Ectodermal cell (in vitro differentiated cells): ENCODE measurements around the gene CXorf38.

ENCODE experiments used
- H3K27ac ChIP-seq: 2 replicates; pipeline ENCODE4 v1.7.0; 2013; ENCODE audit warnings: mild to moderate bottlenecking, low read depth, low read length; ENCODE audit not compliant: insufficient read depth, poor library complexity, severe bottlenecking
- H3K27me3 ChIP-seq: 2 replicates; pipeline ENCODE4 v1.7.0; 2013; ENCODE audit warnings: mild to moderate bottlenecking, low read length; ENCODE audit not compliant: insufficient read depth, control insufficient read depth, poor library complexity, severe bottlenecking
- H3K36me3 ChIP-seq: one replicate; pipeline ENCODE4 v1.7.0; 2013; ENCODE audit warnings: low read length; ENCODE audit not compliant: control insufficient read depth, insufficient read depth
- H3K4me1 ChIP-seq: one replicate; pipeline ENCODE4 v1.7.0; 2013; ENCODE audit warnings: low read length; ENCODE audit not compliant: control insufficient read depth, insufficient read depth
- H3K4me3 ChIP-seq: 2 replicates; pipeline ENCODE4 v1.7.0; 2013; ENCODE audit warnings: low read depth, low read length, control low read depth; ENCODE audit not compliant: insufficient read depth
- H3K9me3 ChIP-seq: 2 replicates; pipeline ENCODE4 v1.7.0; 2013; ENCODE audit warnings: mild to moderate bottlenecking, low read length, moderate library complexity; ENCODE audit not compliant: control insufficient read depth
- WGBS, 2 experiments: methylation state at CpG; one replicate each; pipeline ENCODE4 v1.1.7; 2013; ENCODE audit warnings: missing lambda C conversion rate in 2 of 2; 5-methylcytosine and 5-hydroxymethylcytosine counted together

The CXorf38 gene

DNA sequence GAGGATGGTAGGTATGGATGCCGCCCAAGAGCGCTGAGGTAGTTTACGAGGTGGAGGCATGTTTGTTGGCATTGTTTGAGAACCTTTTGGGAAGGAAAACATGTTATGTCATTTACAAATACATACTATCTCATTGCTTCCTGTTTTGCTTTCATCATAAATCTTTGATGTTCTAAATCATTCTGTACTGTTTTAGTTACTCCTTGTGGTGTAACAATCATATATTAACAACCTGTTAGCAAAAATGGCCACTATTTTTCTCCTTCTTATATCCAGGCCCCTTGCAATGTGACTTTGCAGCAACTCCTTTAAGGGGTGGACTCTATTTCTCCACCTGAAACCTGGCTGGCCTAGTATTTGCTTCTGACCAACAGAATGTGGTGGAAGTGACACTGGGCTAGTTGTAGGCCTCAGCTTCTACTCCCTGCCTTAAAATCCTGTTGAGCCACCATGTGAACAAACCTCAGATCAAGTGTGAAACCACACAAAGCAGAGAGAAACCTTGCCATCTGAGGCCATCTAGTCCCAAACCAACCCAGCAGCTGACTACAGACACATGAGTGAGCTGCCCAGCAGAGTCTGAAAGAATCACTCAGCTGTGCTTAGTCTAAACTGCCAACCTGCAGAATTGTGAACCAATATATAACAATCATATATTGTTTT lies 15.8 kb upstream of the CXorf38 start:
- Histone ChIP-seq H3K4me3 (no peak overlapping the region), H3K9me3 (no peaks in the 10 kb centered on the region), H3K4me1 (no peaks in the 10 kb centered on the region), H3K27ac (no peak overlapping the region), H3K36me3 (peaks cover 10% of the 10 kb centered on the region), H3K27me3 (no peaks in the 10 kb centered on the region)
- WGBS, 2 experiments: 95 to 100% methylated on average over 2 to 3 of the region's 3 CpGs

DNA sequence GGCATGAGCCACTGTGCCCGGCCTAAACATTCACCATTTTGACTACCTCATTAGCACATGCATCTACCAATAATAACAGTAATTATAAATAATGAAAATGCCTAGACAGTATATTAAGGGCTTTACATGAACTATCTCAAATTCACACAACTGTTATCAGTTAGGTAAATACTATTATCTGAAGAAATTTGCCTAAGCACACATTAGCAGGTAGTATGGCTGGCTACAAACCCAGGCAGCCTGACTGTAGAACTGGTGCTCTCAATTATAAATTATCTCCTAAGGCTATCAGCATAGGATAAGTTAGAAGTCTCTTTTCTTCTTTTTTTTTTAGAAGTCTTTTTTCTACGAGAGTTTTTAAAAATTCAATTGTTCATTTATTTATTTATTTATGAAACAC lies 14.1 kb upstream of the CXorf38 start:
- Histone ChIP-seq H3K27me3 (no peaks in the 10 kb centered on the region), H3K36me3 (peaks cover 7% of the 10 kb centered on the region), H3K4me1 (no peaks in the 10 kb centered on the region), H3K4me3 (no peak overlapping the region), H3K27ac (no peak overlapping the region), H3K9me3 (no peaks in the 10 kb centered on the region)
- 100% methylated on average over 1 of the region's 2 CpGs for WGBS, 2 experiments

DNA sequence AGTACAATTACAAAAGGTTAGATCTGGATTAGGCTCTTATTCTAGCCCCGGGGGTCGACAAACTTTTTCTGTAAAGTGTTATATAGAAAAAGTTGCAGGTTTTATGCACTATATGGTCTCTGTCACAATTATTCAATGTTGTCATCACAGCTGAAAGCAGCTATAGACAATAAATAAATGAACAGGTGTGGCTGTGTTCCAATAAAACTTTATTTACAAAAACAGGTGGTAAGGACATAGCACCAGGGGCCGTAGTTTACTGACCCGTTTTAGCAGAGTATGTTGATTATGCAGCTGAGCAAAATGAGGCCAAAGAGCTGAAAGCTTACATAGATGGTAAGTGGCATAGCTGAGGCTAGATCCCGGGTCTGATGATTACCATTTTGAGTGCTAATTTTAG lies 13.0 kb upstream of the CXorf38 start:
- no peaks in the 10 kb centered on the region for H3K4me1 ChIP-seq

DNA sequence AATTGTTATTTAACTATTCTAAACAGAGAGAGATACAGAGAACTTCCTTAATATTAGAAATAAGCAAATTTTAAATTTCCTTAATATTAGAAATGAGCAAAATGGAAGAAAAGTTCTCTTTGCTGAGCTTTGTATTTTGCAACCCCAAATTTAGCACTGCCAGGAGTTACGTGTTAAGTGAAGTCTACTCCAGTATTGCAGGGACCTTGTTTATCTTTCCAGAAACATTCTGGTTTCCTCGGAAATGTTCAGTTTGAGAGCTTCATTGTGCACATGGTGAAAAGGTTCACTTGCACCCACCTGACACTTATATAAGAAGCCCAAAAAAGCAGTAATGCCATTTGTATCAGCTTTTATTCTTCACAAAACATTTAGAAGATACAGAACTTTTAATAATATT lies 6.2 kb upstream of the CXorf38 start:
- Histone ChIP-seq H3K27ac (no peak overlapping the region), H3K27me3 (no peaks in the 10 kb centered on the region), H3K36me3 (no peaks in the 10 kb centered on the region), H3K9me3 (no peaks in the 10 kb centered on the region), H3K4me1 (no peaks in the 10 kb centered on the region), H3K4me3 (no peak overlapping the region)
- WGBS, 2 experiments: 89 to 97% methylated on average over 2 of the region's 2 CpGs

More for the DNA sequence above, 13.0 kb upstream of the CXorf38 start:
- H3K36me3 ChIP-seq: peaks cover 7% of the 10 kb centered on the region
- no peak overlapping the region for H3K27ac ChIP-seq
- no peaks in the 10 kb centered on the region for H3K27me3 ChIP-seq
- WGBS, 2 experiments: 93 to 100% methylated on average over 2 to 4 of the region's 5 CpGs
- no peak overlapping the region for H3K4me3 ChIP-seq
- H3K9me3 ChIP-seq: no peaks in the 10 kb centered on the region

DNA sequence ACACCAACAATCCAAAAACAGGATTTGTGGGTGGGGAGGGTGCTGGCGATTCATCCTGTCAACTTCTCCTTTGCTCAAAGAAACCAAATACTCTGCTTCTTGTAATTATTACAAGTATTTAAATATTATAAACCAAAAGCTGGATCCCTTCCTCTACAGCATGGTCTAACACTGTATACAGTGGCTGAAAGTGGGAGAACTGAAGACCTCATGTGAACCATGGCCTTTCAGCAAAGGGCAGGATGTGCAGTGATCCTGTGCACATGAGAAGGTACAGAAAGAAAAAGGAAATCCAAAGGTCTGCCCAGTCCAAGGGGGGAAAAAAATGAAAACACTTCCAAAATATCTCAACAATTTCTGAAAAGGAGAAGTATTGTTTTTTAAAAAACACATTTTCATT lies 5.3 kb upstream of the CXorf38 start:
- WGBS, 2 experiments: no CpG with 5 or more reads among the region's 1 CpG
- Histone ChIP-seq H3K4me3 (no peak overlapping the region), H3K36me3 (no peaks in the 10 kb centered on the region)

DNA sequence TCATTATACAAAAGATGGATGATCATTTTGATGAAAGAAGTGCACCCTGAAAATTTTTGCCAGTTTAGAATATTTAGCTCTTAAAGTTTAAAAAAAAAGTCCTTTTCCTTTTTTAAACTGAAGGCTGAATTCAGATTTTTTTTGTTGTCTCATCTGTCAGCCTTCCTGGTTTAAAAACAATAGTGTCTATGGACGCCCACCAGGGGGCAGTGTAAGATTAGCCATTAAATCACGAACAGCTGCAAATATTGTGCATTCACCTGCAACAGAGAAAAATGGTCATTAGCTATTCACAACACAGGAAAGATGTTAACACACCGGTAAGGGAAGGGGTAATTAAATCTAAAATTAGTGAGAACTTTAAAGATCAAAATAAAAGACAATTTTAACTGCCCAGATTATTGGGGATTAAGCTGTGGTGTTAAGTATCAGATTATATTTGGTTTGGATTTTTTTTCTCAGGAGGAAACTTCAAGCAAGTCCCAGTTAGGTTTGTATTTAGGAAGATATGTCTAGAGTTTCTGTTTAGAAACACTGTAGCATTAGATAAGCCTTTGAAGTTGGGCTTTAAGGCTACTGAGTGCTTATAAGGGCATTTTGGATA lies 4.4 kb upstream of the CXorf38 start:
- no peaks in the 10 kb centered on the region for H3K9me3 ChIP-seq
- H3K4me3 ChIP-seq: no peak overlapping the region
- no peaks in the 10 kb centered on the region for H3K4me1 ChIP-seq
- no peaks in the 10 kb centered on the region for H3K36me3 ChIP-seq
- no peak overlapping the region for H3K27ac ChIP-seq
- 0 to 37% methylated on average over 1 to 2 of the region's 3 CpGs for WGBS, 2 experiments
- no peaks in the 10 kb centered on the region for H3K27me3 ChIP-seq

More for the DNA sequence above, 5.3 kb upstream of the CXorf38 start:
- no peaks in the 10 kb centered on the region for H3K9me3 ChIP-seq
- H3K27me3 ChIP-seq: no peaks in the 10 kb centered on the region
- no peaks in the 10 kb centered on the region for H3K4me1 ChIP-seq
- no peak overlapping the region for H3K27ac ChIP-seq

DNA sequence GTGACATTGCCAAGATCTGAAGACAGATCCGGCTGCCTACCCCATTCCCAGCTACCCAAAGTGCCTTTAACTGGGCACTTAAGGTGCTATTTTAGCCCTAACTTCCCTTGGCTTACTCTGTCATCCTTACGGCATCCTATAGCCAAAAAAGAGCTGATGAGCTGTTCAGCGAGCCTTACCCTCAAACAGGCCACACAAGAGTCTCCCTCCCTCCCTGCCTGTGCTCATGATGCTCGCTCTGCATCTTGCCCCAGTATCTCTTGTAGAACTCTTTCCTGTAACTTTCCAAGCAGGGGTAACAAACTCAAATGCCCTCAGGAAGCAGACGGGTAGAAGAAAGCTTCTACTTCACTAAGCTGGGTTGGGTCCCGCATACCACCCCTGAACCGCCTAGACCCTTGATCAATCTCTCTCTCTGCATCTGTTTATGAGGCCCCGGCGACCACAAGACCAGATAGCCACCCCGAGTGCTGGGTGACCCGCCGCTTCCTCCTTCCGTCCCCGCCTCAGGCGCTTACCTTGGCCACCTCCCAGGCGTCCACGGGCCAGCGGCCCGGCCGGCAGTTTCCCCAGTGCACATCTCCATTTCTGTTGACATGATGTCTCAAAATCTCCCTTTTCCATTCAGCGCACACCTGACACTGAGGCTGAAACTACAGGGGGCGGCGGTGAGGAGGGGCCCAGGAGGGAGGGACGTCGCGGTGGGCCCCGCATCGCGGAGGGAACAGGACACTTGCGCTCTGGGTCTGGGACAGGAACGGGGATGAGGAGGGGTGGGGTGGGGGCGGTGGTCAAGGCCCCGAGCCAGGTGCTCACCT lies 663 bp downstream of the CXorf38 start:
- 5 to 6% methylated on average over 32 to 33 of the region's 33 CpGs for WGBS, 2 experiments
- Histone ChIP-seq H3K4me3 (peak overlapping the region; percentile 71), H3K9me3 (no peaks in the 10 kb centered on the region), H3K4me1 (no peaks in the 10 kb centered on the region), H3K27me3 (no peaks in the 10 kb centered on the region), H3K27ac (no peak overlapping the region), H3K36me3 (no peaks in the 10 kb centered on the region)

DNA sequence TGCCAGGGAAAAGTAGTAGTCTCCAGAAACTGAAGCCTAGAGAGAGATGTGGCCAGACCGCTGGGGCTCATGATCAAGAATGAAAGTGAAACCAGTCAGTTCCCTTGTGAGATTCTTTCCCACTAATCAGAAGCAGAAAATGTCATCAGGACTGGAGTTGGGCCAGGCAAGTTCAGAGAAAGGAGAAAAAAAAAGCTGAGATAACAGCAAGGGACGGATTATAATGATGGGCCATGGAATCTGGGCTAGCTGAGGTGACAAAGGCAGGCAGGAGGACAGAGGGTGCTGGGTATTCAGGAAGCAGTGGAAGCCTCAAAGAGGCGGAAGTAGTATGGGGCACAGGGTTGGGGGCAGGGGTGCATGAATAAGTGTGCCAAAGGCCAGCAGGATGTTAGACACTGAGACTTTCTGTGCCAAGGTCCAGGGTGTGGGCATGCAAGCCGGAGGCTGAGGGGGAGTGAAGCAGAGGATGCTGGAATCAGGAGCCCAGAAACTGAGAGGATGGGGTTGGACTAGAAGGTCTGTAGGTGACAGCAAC lies 2.5 kb downstream of the CXorf38 start:
- Histone ChIP-seq H3K4me1 (no peaks in the 10 kb centered on the region), H3K4me3 (no peak overlapping the region), H3K27ac (no peak overlapping the region), H3K9me3 (no peaks in the 10 kb centered on the region), H3K36me3 (no peaks in the 10 kb centered on the region), H3K27me3 (no peaks in the 10 kb centered on the region)
- WGBS, 2 experiments: 88 to 91% methylated on average over 4 of the region's 4 CpGs

DNA sequence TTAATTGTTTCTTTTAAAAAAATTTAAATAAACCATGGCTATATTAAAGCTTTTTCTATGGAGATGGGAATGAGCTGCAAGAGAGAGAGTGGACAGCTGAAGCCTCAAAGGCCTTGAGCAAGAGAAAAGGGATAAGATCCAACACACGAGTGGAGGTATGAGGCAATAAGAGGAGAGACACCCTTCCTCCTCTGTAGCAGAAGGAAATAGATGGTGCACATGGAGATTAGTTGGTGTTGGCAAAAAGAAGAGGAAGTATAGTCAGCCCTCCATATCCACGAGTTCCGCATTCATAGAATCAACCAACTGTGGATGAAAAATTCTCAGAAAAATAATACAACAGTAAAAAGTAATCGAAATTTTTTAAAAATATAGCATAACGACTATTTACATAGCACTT lies 3.2 kb downstream of the CXorf38 start:
- WGBS, 2 experiments: 85 to 100% methylated on average over 1 of the region's 5 CpGs
- H3K9me3 ChIP-seq: no peaks in the 10 kb centered on the region
- no peaks in the 10 kb centered on the region for H3K36me3 ChIP-seq
- H3K27me3 ChIP-seq: no peaks in the 10 kb centered on the region
- no peaks in the 10 kb centered on the region for H3K4me1 ChIP-seq
- H3K27ac ChIP-seq: no peak overlapping the region
- no peak overlapping the region for H3K4me3 ChIP-seq

DNA sequence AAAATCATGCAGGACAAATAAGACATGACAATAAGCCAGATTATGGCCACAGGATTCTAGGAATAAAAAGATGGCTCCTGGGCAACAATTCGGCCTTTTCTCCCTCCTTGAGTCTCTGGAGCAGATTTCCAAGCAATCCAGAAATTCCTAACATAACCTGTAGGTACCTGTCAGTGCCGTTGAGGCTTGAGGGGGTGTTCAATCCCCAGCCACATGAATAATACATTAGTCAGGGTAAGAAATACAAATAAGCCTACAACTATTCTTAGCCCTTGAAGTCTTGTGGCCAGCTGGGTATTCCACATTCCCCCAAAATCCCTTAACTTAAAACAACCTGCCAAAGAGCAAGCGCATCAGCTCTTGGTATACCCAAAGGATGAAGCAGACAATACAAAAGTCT lies 9.7 kb downstream of the CXorf38 start:
- no peak overlapping the region for H3K27ac ChIP-seq
- no peaks in the 10 kb centered on the region for H3K27me3 ChIP-seq
- WGBS, 2 experiments: 94 to 100% methylated on average over 2 to 3 of the region's 3 CpGs
- H3K4me1 ChIP-seq: no peaks in the 10 kb centered on the region
- H3K9me3 ChIP-seq: no peaks in the 10 kb centered on the region
- no peak overlapping the region for H3K4me3 ChIP-seq
- H3K36me3 ChIP-seq: no peaks in the 10 kb centered on the region
